Right lung (tissue), 10 donors: Measurements from ENCODE around the gene CNR2. TPM values are rescaled to one million over a fixed set of nuclear protein-coding genes. Genes with fewer than 3 reads are reported as not detected.
"Not testable (repeated sequence)": the region's sequence is repeated elsewhere in the genome, so short reads cannot be mapped to it uniquely, and the experiment has no call there.

Experiments
- DNase-seq, 2 donors: peaks; one replicate each; pipeline ENCODE4 v3.0.0-alpha.2; 2013
- long read RNA-seq, 8 donors: transcript quantifications; one replicate each; lab custom pipeline, GENCODE V29; 2026
- polyA plus RNA-seq, 5 donors: library from polyadenylated mRNA; unstranded; fragments of 120-200 nt; gene quantifications; one replicate each; pipeline versions ENCODE4 v1.2.1 to v1.2.3, GENCODE V29; 2013; ENCODE audit warnings: inconsistent platforms in 1 of 5, low replicate concordance in 1 of 5; ENCODE audit not compliant: insufficient read length in 5 of 5, insufficient read depth in 1 of 5

The CNR2 gene
- under 1 TPM; 0.05 to 0.18 (median 0.14) TPM for polyA plus RNA-seq
- long read RNA-seq, donor 1 = 0 reads
- long read RNA-seq, donor 2 = 0 reads
- long read RNA-seq, donor 3 = 0 reads
- long read RNA-seq, donor 4 = 0 reads
- long read RNA-seq, donor 5 = 0 reads
- long read RNA-seq, donor 6 = 0 reads
- long read RNA-seq, donor 7, full-length matches to known transcripts = 1 of 1 reads
- long read RNA-seq, donor 7, partial matches to known transcripts = 0 of 1 reads
- long read RNA-seq, donor 7, other reads (novel, unspliced or antisense) = 0 of 1 reads
- long read RNA-seq, donor 8 = 0 reads

DNA sequence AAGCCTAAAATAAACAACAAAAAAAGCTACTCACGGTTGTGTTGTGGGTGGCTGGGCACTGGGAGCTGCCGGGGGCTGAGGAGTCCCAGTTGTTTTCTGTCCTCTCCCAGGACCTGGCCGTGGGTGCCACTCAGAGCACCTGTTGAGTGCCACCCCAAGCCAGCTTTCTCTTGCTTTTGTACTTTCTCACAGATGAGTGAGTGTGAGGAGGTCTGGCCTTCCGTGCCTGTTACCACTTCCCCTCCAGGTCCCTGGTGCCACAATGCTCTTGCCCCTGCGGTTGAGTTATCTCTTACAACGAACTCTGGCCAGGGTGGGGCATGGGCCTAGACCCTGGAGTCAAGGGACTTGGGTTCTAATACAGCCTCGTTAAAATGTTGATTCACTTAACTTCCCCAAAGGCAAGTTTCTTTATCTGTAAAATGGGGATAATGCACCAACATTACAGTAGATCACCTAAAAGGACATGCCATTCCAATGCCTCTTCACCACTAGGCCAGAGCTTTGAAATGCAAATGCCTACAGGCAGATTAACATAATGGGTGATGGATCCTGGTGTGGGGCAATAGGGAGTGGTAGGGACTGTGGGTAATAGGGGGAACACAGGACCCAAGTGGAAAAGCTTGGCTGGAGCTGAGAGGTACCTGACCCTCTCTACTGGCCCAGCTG is at the start of gene CNR2:
Gene CNR2 (minus strand): TSS at position 151 of the 669 bp plus-strand sequence. CDS start 37,745 bp downstream, outside the sequence.
- DNase-seq = no peak

DNA sequence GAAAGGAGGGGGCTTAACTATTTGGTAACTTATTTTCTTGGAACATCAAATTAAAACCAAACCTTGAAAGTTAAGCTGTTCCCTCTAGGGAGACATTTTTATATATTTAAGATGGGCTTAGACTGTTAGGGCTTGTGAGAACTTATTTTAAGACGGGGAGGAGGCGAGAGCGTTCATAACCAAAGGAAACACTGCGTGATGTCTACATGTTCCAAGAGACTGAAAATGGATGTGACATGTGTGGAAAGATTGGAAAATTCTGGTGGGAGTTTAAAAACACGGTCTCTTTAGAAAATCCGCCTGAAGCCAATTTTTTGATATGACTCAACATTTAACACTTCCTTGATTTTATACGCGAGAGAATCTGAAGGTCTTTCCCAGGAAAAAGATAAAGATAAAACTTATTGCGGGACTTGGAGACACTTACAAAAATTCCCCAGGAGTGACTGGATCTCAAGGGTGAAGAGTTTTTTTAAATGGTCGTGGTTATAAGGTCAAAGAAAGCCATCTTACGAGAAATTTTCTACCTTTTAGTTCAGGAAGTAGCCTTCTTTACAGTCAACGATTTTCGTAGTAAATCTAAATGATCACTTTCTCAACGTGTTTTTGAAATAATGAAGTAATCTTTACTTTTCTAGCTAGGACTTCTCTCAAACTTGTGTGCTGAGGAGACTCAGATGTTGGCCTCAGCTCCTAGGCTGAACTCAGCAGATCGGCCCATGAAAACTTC is 47.3 kb upstream of the CNR2 start:
- DNase-seq = no peak

DNA sequence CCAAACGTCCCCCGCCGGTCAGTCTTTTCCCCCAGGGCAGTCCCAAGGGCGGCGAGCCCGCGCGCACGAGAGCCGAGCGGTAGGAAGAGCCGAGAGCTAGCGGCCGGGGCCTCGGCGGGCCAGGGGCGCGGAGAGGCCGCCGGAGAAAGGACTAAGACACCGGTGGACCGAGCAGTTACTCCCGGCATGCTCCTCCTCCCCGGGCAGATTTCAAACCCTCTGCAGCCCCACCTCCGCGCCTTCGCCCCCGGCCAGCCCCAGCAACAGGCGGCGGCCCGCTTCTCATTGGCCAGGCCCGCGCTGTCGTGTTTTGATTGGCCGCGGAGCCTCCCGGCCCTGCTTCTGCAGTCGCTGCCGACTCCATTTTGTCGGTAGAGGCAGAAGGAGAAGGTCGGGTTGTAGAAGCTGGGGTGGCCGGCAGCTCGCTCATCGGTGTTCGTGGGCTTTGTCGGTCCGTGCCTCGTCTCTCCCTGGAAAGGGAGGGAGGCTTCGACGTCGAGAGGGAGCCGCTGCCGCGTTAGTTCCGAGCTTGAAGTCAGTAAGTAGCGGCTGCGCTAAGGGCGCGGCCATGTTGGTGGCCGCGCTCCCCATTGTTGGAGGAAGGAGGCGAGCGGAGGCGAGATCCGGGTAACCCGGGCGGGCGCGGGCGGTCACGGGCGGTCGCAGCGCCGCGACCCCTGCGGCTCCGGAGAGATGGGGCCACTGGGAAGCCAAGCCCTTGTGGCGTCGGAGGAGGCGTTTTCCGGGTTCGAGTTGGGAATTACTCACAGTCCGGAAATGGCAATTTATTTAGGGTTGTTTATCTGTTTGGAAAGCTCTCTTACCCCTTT is 46.5 kb upstream of the CNR2 start, which contains the start of gene PNRC2:
Gene PNRC2 (plus strand): TSS at position 368 of the 830 bp plus-strand sequence. CDS start 1,630 bp downstream, outside the sequence.
- DNase-seq = peak; percentile 97

DNA sequence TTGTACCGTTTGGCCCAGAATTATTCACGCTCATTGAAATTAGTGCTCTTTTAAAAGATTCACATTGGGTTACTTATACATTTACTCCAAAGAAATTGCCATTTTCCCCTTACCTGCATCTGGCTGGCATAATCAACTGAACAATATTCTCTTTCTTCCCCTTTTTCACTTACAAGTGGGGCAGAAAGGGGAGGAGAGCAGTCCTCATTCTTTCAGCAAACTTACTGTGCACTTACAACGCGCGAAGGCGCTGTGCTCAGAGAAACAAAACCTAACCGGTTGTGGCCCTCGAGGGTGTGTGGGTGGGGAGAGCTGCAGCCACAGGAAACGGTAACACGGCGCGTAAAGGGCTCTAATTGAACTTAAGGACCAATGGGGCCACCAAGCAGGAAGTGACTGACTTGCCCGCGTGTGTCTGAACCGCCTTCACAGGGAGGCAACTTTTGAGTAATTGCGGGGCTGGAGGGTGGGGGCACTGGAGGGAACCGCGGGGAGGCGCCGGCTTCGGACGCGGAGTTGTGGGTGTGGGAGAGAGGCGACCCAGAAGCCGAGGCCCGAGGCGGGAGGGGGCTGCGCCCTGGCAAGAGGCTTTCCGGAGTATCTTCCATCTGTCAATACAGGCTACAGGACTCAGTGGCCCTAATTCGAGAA is 45.8 kb upstream of the CNR2 start:
- peak; percentile 88 to 90 for DNase-seq

DNA sequence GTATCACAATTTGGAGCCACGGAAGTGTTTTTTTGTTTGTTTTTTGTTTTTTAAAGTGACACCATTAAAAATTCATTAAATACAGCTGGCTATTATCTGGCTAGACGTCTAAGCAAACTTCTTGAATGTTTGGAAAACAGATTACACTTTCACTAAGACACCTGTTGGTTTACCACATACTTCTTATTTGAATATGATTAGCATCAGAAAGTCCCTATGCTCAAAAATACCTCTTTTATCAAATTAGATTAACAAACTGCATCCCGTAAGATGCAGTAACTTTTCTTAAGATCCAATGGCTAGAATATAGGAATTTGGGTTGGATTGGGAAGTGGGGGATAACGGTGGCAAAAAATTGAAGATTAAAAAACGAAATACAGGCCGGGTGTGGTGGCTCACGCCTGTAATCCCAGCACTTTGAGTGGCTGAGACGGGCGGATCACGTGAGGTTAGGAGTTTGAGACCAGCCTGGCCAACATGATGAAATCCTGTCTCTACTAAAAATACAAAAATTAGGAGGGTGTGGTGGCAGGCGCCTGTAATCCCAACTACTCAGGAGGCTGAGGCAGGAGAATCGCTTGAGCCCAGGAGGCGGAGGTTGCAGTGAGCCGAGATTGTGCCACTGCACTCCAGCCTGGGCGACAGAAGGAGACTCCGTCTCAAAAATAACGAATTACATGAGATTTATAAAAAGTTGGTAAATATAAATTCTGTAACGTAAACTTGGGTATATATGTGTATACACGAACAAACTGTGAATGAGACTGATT is 45.1 kb upstream of the CNR2 start:
- DNase-seq = not testable (repeated sequence)

DNA sequence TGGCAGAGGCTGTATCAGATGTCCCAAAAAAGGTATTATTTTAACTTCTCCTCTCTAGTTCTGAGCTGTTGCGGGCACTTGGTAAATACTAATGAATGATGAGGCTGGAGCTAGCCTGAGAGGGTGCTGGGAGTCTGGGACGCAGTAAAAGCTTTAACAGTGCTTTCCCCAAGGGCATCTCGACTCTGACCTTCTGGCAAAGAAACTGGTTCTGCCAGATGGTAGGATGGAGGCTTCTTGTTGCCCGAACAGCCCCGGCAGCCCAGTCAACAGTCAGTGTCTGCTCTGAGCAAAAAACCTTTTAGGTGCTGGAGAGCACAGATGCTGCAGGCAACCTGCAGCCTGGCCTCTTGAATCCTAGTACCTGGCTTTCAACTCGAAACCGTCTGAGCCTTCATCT is 43.9 kb upstream of the CNR2 start:
- no peak for DNase-seq

DNA sequence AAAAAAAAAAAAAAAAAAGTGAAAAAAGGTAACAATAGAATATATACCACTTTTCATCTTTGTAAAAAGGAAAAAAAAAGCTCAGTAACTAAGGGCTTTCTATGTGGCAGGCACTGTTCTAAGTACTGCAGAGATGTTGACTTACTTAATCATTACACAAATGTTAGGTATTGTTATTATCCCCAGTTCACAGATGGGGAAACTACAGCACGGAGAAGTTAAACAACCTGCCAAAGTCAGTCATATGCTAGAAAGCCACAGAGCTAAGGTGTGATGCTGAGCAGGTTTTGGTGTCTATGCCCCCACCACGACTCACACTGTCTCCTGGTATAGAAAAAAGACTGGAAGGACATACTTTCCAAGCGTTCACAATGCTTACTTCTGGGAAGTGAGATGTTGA is 39.9 kb upstream of the CNR2 start:
- no peak for DNase-seq

DNA sequence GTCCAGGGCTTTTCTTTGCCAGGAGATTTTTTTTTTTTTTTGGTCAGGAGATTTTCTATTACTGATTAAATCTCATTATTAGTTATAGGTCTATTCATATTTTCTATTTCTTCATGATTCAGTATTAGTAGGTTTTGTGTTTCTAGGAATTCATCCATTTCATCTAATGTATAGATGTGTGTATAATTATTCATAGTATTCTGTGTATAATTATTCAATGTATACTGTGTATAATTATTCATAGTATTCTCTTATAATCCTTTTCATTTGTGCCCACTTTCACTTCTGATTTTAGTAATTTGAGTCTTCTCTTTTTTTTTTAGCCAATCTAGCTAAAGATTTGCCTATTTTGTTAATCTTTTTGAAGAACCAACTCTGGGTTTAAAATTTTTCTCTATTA is 34.2 kb upstream of the CNR2 start:
- no peak for DNase-seq

DNA sequence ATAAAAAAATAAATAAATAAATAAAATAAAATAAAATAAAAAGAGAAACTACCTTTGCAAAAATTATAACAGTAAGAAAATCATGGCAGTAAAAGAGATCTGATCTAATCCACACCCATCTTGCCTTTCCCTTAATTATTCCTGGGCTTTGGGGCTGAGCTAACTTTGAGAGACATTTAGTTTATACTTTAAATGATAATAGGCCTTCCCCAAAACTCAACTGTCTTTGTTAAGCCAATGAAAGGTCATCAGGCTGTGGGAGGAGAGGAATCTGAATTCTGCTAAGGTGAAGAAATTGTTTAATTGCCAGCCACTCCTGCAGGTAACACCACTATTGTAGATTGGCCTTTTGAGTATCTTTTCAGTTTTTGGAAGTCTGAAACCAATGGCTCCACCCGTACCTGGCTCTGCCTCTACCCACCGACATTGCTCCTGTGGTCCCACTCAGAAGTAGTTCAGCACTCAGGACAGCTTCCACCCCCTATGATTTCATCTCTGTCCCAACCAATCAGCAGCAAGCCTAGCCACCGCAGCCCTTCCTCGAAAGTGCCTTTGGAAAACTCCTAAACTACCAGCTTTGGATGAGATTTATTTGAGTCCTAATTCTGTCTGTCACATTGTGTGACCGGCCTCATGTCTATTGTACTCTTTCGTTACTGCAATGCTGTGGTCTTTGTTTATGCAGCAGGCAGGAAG is 23.5 kb upstream of the CNR2 start:
- no peak for DNase-seq

DNA sequence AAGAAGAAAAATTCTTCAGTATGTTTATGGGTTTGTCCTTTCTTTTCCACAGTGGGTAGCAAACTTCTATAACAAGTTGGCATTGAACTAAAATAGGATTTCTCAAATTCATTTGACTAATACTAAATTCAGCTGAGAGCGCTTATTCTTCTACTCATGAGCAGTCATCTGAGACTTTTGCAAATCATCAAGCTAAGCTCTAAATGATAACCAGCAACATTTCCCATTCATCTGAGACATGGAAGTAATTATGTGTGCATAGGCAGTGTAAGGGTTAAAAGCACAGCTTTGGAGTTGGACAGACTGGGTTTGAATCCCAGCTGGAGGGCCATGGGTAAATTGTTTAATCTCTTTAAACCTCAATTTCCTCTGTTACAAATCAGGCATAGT is 18.3 kb upstream of the CNR2 start:
- DNase-seq = no peak

DNA sequence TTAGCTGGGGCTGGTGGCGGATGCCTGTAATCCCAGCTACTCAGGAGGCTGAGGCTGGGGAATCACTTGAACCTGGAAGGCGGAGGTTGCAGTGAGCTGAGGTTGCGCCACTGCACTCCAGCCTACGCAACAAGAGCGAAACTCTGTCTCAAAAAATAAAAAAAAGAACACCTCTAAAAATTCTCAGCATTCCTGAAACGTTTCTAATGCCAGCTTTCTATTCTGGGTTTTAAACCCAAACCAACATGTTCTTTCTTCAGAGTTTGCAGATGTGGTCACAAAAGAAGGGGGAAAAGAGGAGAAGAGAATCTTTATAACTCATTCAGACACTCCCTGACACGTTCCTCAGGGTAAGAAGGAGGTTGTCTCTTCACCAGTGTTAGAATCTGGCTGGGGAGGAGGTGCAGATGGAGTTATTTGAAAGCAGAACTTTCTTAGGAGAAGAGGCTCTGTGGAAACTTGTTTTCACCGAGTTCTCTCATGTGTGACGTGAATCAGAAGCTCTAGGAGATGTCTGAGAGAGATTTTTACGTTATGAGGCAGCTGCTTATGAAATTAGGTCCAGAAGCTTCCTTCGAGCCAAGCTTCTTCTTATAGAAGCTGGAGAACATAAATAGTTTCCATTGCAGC is 17.8 kb upstream of the CNR2 start:
- peak in 1 of 2 donors; percentile 15 for DNase-seq

DNA sequence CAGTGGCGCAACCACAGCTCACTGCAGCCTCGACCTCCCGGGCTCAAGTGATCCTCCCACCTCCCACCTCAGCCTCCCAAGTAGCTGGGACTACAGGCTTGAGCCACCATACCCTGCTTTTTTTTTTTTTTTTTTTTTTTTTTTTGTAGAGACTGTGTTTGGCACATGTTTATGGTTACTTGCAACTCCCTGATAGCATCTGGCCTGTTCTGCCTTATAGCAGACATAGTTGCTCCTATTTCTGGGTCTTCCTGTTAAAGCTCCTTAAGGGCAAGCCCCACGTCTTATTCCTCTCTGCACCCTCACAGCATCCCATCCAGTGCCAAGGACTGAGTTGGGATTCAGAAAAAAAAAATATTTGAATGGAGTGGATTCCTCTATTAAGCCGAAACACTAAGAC is 17.1 kb upstream of the CNR2 start:
- no peak for DNase-seq

DNA sequence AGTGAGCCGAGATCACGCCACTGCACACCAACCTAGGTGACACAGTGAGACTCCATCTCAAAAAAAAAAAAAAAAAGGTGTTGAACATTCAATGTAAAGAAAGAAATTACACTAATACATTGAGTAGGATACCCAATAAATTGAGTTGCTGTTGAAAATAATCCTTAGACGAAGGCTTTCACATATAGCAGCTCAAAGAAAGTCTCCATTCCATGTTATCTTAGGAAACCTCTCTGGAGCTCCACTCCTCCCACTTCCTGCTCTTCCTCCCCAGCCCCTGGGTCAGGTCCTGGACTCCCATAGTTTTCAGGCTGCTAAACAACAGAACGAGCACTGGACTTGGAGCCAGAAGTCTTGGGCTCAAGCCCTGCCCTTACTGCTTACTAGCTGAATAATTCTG is 15.6 kb upstream of the CNR2 start:
- no peak for DNase-seq

DNA sequence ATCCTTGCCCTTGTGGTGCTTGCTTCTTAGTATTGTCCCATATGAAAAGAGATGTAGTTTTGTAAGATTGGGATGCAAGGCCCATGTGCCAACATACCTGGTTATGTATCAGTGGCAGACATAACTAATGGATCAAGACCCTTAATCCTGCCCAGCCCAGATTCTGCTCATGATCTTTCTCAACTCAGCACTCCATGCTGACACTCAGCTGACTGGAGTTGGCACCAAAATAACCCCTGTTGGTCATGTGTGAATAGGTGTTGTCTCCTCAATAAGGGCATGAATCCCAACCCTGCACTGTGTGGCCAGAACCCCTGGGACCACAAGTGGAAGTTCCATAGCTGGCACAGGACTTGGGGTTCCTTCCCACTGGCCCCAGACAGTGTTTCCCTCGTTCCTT is 13.9 kb upstream of the CNR2 start:
- no peak for DNase-seq

DNA sequence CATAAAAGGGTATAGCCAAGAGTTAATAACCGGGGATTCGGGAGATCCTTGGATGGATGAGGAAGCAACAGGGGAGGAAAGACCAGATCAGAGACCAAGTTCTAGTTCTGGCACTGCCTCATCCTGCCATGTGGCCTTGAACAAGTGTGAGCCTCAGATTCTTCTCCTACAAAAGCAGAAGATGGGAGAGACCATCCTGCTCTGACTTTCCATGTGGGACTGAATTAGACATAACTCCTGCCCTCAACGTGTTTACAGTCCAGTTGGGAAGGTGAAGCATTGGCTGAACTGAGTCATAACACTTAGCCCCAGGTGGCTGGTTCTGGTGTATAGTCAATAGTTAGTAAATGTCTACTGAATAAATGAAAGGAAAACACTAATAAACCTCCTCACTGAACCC is 12.1 kb upstream of the CNR2 start:
- no peak for DNase-seq

DNA sequence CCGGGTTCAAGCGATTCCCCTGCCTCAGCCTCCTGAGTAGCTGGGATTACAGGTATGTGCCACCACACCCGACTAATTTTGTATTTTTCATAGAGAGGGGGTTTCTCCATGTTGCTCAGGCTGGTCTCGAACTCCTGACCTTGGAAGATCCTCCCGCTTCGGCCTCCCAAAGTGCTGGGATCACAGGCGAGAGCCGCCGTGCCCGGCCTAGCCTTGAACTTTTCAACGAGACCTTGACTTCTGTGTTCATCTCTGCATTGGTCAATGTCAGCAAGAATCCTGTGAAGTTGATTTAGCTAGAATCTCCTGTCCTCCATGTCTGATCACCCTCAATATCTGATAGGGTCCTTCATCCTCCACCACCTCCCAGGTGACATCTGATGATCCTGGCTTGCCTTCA is 11.4 kb upstream of the CNR2 start:
- DNase-seq = no peak

DNA sequence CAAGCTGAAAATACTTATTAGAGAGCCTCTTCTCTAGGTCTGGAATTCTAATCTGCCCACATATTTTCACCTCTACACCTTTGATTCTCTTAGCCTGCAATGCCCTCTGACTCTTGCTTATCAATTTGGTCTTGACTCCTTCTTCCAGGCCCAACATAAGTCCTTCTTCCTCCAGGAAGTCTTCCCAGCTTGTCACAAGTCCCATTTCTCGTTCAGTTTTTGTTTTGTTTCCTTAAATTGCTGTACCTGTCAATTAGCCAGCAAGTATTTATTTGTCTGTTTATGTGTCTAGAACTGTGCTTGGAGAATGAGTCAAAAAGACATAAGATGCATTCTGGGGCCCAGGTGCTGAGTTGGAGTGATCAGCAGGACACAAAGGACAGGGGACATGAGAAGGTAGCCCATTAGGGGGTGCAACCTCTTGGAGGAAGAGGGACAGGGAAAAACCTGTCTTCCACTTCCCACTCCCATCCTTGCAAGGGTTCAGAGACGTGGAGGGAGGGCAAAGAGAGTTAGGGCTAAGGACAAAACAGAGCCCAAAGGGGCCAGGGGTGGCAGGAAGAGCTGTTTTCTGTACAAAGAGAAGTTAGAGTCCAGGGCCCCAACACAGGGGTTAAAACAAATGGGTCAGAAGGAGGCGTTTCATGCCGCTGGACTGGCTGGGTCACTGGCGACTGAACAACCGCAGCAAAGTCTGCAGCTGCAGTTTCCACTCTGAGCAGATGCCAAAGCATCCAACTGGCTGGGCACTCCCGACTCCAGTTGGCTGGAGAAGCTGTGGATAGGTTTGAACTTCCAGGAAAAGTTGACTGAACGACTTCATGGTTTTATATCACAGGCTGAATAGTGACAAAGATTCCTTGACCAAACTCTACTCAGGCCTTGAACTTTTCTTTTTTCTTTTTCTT is 10.7 kb upstream of the CNR2 start:
- DNase-seq = no peak

DNA sequence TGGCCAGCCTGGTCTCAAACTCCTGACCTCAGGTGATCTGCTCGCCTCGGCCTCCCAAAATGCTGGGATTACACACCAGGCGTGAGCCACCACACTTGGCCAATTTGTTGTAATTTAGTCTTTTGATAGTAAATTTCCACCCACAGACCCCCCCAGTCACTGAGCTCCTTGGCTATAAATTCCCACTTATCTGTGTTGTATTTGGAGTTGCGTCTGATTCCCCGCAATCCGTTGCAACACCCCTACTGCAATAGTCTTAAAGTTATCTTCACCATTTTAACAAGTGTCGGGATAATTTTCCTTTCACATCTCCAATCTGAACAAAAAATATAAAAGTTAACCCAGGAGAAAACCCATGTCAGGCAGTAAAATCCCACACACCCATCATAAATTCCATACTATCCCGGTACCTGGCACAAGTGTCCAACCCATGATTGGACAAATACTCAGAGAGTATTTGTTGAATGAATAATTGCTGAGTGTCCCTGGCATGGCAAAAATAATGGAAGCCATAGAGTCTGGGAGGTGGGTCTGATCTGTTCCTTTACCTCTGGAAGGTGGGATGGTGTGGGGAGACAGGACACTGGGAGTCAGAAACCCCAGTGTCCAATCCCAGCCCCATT is 9.3 kb upstream of the CNR2 start:
- DNase-seq = no peak
